H1 (cell line): ENCODE measurements around the gene RRN3. TPM values are rescaled to one million over a fixed set of nuclear protein-coding genes. Genes with fewer than 3 reads are reported as not detected.

ENCODE experiments used
- HDAC6 ChIP-seq: IDR thresholded peaks from one replicate; pipeline ENCODE4 v1.7.1; 2012; ENCODE audit warnings: low read depth, mild to moderate bottlenecking, inconsistent platforms, low read length, moderate library complexity
- RBBP5 ChIP-seq: IDR thresholded peaks from 2 replicates; pipeline ENCODE4 v1.7.1; 2012; ENCODE audit warnings: low read depth, mild to moderate bottlenecking, inconsistent platforms, low read length, moderate library complexity, borderline replicate concordance
- TBP ChIP-seq: IDR thresholded peaks from 2 replicates; pipeline ENCODE4 v1.6.1; 2011; ENCODE audit warnings: low read depth, low read length, improper control_type of control experiment
- ZNF274 ChIP-seq: IDR thresholded peaks from 2 replicates; pipeline ENCODE4 v1.7.0; 2012; ENCODE audit warnings: low read length, borderline replicate concordance; ENCODE audit errors: extremely low read depth
- polyA plus RNA-seq, 7 experiments: library from polyadenylated mRNA; depleted of rRNA in 3 of 7; stranded (reverse) in 5 of 7; unstranded in 2 of 7; fragments of >200 nt in 5 of 7; fragments of 200-250 nt in 2 of 7; gene quantifications; 1 replicate in 5 of 7; 2 replicates in 1 of 7; 4 replicates in 1 of 7; pipeline versions ENCODE4 v1.2.1 to v1.2.3, GENCODE V29; 2011 to 2013; ENCODE audit warnings: missing spikeins in 2 of 7, mixed read lengths in 2 of 7
- total RNA-seq: library from RNA; stranded (reverse); fragmentation: NEBNext Ultra II Directional; extraction: Animal tissue kit (Norgen Biotek cat#: 25700); gene quantifications from 2 replicates; pipeline ENCODE4 v1.2.1, GENCODE V29; 2021
- TF ChIP-seq, protein P1 (sequence below): fragments of 300-600 bp; sonication (generic); IDR thresholded peaks from 2 replicates; pipeline ENCODE4 v1.7.1; 2012; ENCODE audit warnings: low read length, moderate library complexity, mild to moderate bottlenecking, inconsistent platforms; ENCODE audit not compliant: insufficient replicate concordance

RRN3 gene
- total and polyA plus RNA-seq, 2 of the 8 experiments (the other 6 are each of a cell fraction or from before 2014, with no cell fraction given), result 15.1 to 26.0 TPM

GRCh38 chr16:15055141-15056053, 38.7 kb downstream of the RRN3 start (continued):
- TF ChIP-seq, protein P1, sequence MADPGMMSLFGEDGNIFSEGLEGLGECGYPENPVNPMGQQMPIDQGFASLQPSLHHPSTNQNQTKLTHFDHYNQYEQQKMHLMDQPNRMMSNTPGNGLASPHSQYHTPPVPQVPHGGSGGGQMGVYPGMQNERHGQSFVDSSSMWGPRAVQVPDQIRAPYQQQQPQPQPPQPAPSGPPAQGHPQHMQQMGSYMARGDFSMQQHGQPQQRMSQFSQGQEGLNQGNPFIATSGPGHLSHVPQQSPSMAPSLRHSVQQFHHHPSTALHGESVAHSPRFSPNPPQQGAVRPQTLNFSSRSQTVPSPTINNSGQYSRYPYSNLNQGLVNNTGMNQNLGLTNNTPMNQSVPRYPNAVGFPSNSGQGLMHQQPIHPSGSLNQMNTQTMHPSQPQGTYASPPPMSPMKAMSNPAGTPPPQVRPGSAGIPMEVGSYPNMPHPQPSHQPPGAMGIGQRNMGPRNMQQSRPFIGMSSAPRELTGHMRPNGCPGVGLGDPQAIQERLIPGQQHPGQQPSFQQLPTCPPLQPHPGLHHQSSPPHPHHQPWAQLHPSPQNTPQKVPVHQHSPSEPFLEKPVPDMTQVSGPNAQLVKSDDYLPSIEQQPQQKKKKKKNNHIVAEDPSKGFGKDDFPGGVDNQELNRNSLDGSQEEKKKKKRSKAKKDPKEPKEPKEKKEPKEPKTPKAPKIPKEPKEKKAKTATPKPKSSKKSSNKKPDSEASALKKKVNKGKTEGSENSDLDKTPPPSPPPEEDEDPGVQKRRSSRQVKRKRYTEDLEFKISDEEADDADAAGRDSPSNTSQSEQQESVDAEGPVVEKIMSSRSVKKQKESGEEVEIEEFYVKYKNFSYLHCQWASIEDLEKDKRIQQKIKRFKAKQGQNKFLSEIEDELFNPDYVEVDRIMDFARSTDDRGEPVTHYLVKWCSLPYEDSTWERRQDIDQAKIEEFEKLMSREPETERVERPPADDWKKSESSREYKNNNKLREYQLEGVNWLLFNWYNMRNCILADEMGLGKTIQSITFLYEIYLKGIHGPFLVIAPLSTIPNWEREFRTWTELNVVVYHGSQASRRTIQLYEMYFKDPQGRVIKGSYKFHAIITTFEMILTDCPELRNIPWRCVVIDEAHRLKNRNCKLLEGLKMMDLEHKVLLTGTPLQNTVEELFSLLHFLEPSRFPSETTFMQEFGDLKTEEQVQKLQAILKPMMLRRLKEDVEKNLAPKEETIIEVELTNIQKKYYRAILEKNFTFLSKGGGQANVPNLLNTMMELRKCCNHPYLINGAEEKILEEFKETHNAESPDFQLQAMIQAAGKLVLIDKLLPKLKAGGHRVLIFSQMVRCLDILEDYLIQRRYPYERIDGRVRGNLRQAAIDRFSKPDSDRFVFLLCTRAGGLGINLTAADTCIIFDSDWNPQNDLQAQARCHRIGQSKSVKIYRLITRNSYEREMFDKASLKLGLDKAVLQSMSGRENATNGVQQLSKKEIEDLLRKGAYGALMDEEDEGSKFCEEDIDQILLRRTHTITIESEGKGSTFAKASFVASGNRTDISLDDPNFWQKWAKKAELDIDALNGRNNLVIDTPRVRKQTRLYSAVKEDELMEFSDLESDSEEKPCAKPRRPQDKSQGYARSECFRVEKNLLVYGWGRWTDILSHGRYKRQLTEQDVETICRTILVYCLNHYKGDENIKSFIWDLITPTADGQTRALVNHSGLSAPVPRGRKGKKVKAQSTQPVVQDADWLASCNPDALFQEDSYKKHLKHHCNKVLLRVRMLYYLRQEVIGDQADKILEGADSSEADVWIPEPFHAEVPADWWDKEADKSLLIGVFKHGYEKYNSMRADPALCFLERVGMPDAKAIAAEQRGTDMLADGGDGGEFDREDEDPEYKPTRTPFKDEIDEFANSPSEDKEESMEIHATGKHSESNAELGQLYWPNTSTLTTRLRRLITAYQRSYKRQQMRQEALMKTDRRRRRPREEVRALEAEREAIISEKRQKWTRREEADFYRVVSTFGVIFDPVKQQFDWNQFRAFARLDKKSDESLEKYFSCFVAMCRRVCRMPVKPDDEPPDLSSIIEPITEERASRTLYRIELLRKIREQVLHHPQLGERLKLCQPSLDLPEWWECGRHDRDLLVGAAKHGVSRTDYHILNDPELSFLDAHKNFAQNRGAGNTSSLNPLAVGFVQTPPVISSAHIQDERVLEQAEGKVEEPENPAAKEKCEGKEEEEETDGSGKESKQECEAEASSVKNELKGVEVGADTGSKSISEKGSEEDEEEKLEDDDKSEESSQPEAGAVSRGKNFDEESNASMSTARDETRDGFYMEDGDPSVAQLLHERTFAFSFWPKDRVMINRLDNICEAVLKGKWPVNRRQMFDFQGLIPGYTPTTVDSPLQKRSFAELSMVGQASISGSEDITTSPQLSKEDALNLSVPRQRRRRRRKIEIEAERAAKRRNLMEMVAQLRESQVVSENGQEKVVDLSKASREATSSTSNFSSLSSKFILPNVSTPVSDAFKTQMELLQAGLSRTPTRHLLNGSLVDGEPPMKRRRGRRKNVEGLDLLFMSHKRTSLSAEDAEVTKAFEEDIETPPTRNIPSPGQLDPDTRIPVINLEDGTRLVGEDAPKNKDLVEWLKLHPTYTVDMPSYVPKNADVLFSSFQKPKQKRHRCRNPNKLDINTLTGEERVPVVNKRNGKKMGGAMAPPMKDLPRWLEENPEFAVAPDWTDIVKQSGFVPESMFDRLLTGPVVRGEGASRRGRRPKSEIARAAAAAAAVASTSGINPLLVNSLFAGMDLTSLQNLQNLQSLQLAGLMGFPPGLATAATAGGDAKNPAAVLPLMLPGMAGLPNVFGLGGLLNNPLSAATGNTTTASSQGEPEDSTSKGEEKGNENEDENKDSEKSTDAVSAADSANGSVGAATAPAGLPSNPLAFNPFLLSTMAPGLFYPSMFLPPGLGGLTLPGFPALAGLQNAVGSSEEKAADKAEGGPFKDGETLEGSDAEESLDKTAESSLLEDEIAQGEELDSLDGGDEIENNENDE, result no peak
- TF ChIP-seq RBBP5 (no peak; the same call in 1 of the 2 replicates), ZNF274 (no peak), TBP (no peak), HDAC6 (no peak)
